Neural progenitor cell (in vitro differentiated cells): Measurements from ENCODE around the gene VDAC2. TPM values are rescaled to one million over a fixed set of nuclear protein-coding genes. Genes with fewer than 3 reads are reported as not detected.
"Not testable (repeated sequence)": the region's sequence is repeated elsewhere in the genome, so short reads cannot be mapped to it uniquely, and the experiment has no call there.

ENCODE experiments used
- DNase-seq: peaks from one replicate; pipeline ENCODE4 v3.0.0-alpha.2; 2016; ENCODE audit warnings: low spot score
- H2AFZ ChIP-seq: fragments of 200-600 bp; sonication (generic); replicated peaks from 2 replicates; pipeline ENCODE4 v1.6.1; 2016; ENCODE audit warnings: antibody characterized with exemption
- H3F3A ChIP-seq: fragments of 200-600 bp; sonication (generic); 2 replicates; pipeline ENCODE4 v1.6.1; 2016; ENCODE audit warnings: antibody characterized with exemption, low read depth
- H3K27ac ChIP-seq: fragments of 200-600 bp; sonication (generic); 2 replicates; pipeline ENCODE4 v1.5.1; 2016; ENCODE audit warnings: mild to moderate bottlenecking
- H3K27me3 ChIP-seq: fragments of 200-600 bp; sonication (generic); 2 replicates; pipeline ENCODE4 v1.6.1; 2016; ENCODE audit warnings: mild to moderate bottlenecking, moderate library complexity
- H3K36me3 ChIP-seq: fragments of 200-600 bp; sonication (generic); 2 replicates; pipeline ENCODE4 v1.5.1; 2016
- H3K4me1 ChIP-seq: fragments of 200-600 bp; sonication (generic); 2 replicates; pipeline ENCODE4 v1.6.1; 2016; ENCODE audit warnings: mixed run types
- H3K4me2 ChIP-seq: fragments of 200-600 bp; sonication (generic); 2 replicates; pipeline ENCODE4 v1.6.1; 2016
- H3K4me3 ChIP-seq: fragments of 200-600 bp; sonication (generic); 2 replicates; pipeline ENCODE4 v1.5.1; 2016
- H3K79me2 ChIP-seq: fragments of 200-600 bp; sonication (generic); 2 replicates; pipeline ENCODE4 v1.6.1; 2016; ENCODE audit warnings: low read depth
- H3K9ac ChIP-seq: fragments of 200-600 bp; sonication (generic); 2 replicates; pipeline ENCODE4 v1.6.1; 2016
- H3K9me3 ChIP-seq: fragments of 200-600 bp; sonication (generic); 2 replicates; pipeline ENCODE4 v1.5.1; 2016; ENCODE audit warnings: low read depth
- H4K20me1 ChIP-seq: fragments of 200-600 bp; sonication (generic); 2 replicates; pipeline ENCODE4 v1.6.1; 2016; ENCODE audit warnings: low read depth
- H3K27ac Mint-ChIP-seq: 3 replicates; pipeline ENCODE4 v1.8.0; 2021; ENCODE audit warnings: mixed read lengths
- H3K27me3 Mint-ChIP-seq: 2 replicates; pipeline ENCODE4 v1.8.0; 2022; ENCODE audit warnings: low read depth, mild to moderate bottlenecking, inconsistent platforms, moderate library complexity, mixed read lengths; ENCODE audit not compliant: insufficient read depth
- H3K36me3 Mint-ChIP-seq: 3 replicates; pipeline ENCODE4 v1.8.0; 2021; ENCODE audit warnings: mixed read lengths
- H3K4me1 Mint-ChIP-seq: 3 replicates; pipeline ENCODE4 v1.8.0; 2021; ENCODE audit warnings: mixed read lengths
- H3K4me3 Mint-ChIP-seq: 3 replicates; pipeline ENCODE4 v1.8.0; 2021; ENCODE audit warnings: mild to moderate bottlenecking, moderate library complexity, mixed read lengths
- H3K9me3 Mint-ChIP-seq: 3 replicates; pipeline ENCODE4 v1.8.0; 2020; ENCODE audit warnings: mixed read lengths
- CTCF ChIP-seq: fragments of 200-600 bp; sonication (generic); IDR thresholded peaks from 2 replicates; pipeline ENCODE4 v1.5.1; 2017; ENCODE audit warnings: antibody characterized with exemption, mild to moderate bottlenecking
- EZH2 ChIP-seq: fragments of 200-600 bp; sonication (generic); IDR thresholded peaks from 2 replicates; pipeline ENCODE4 v1.6.1; 2017; ENCODE audit warnings: antibody characterized with exemption, mild to moderate bottlenecking, moderate library complexity
- EZH2phosphoT487 ChIP-seq: fragments of 200-600 bp; sonication (generic); IDR thresholded peaks from 2 replicates; pipeline ENCODE4 v1.6.1; 2017; ENCODE audit warnings: antibody characterized with exemption
- total RNA-seq: library from RNA; depleted of rRNA; stranded (reverse); fragments of >200 nt; gene quantifications from 2 replicates; pipeline ENCODE4 v1.2.3, GENCODE V29; 2015; ENCODE audit warnings: low replicate concordance

VDAC2 gene
- total RNA-seq, 1 donor from 2014 or later: 341 TPM

GRCh38 chr10:75181073-75181472 is 29.5 kb upstream of the VDAC2 start:
- no peaks in the 10 kb centered on the region for H3K4me1 Mint-ChIP-seq
- no peaks in the 10 kb centered on the region for H3K36me3 ChIP-seq
- H3F3A ChIP-seq: no peaks in the 10 kb centered on the region
- H3K9me3 ChIP-seq: no peaks in the 10 kb centered on the region
- no peak overlapping the region for H3K4me3 Mint-ChIP-seq
- H4K20me1 ChIP-seq: no peaks in the 10 kb centered on the region
- no peak for TF ChIP-seq CTCF
- TF ChIP-seq EZH2: no peak
- no peak for TF ChIP-seq EZH2phosphoT487
- no peak overlapping the region for H2AFZ ChIP-seq
- no peak overlapping the region for H3K27ac Mint-ChIP-seq
- no peak overlapping the region for H3K27ac ChIP-seq
- H3K9ac ChIP-seq: no peak overlapping the region
- H3K4me2 ChIP-seq: no peak overlapping the region
- H3K27me3 Mint-ChIP-seq: no peaks in the 10 kb centered on the region
- H3K9me3 Mint-ChIP-seq: no peaks in the 10 kb centered on the region
- H3K4me3 ChIP-seq: no peak overlapping the region
- no peaks in the 10 kb centered on the region for H3K79me2 ChIP-seq
- H3K4me1 ChIP-seq: no peaks in the 10 kb centered on the region
- no peaks in the 10 kb centered on the region for H3K27me3 ChIP-seq
- DNase-seq: no peak
- H3K36me3 Mint-ChIP-seq: peaks cover 7% of the 10 kb centered on the region

GRCh38 chr10:75186310-75186709 is 24.3 kb upstream of the VDAC2 start:
- no peak overlapping the region for H3K4me3 Mint-ChIP-seq
- DNase-seq: no peak
- no peaks in the 10 kb centered on the region for H3K9me3 Mint-ChIP-seq
- Histone ChIP-seq H3K79me2 (no peaks in the 10 kb centered on the region), H3K27ac (no peak overlapping the region), H2AFZ (no peak overlapping the region), H3F3A (no peaks in the 10 kb centered on the region), H3K4me3 (no peak overlapping the region), H4K20me1 (no peaks in the 10 kb centered on the region), H3K4me1 (no peaks in the 10 kb centered on the region), H3K36me3 (no peaks in the 10 kb centered on the region), H3K4me2 (no peak overlapping the region), H3K9ac (no peak overlapping the region), H3K27me3 (no peaks in the 10 kb centered on the region), H3K9me3 (no peaks in the 10 kb centered on the region)
- H3K27me3 Mint-ChIP-seq: peaks cover 3% of the 10 kb centered on the region
- H3K36me3 Mint-ChIP-seq: peaks cover 4% of the 10 kb centered on the region
- no peak overlapping the region for H3K27ac Mint-ChIP-seq
- TF ChIP-seq EZH2: no peak
- no peak for TF ChIP-seq CTCF
- TF ChIP-seq EZH2phosphoT487: no peak
- no peaks in the 10 kb centered on the region for H3K4me1 Mint-ChIP-seq

GRCh38 chr10:75187961-75188426 is 22.6 kb upstream of the VDAC2 start:
- no peaks in the 10 kb centered on the region for H3K4me1 ChIP-seq
- H3K4me1 Mint-ChIP-seq: no peaks in the 10 kb centered on the region
- H3K4me3 ChIP-seq: no peak overlapping the region
- H3K27me3 ChIP-seq: no peaks in the 10 kb centered on the region
- no peaks in the 10 kb centered on the region for H3K79me2 ChIP-seq
- H3K36me3 Mint-ChIP-seq: peaks cover 3% of the 10 kb centered on the region
- no peak overlapping the region for H3K9ac ChIP-seq
- no peaks in the 10 kb centered on the region for H3F3A ChIP-seq
- peak; percentile 63 for DNase-seq
- no peaks in the 10 kb centered on the region for H3K9me3 ChIP-seq
- TF ChIP-seq EZH2: no peak
- no peak for TF ChIP-seq EZH2phosphoT487
- TF ChIP-seq CTCF: peak; percentile 77
- no peak overlapping the region for H3K4me3 Mint-ChIP-seq
- H2AFZ ChIP-seq: peak overlapping the region; percentile 32
- H3K9me3 Mint-ChIP-seq: no peaks in the 10 kb centered on the region
- no peak overlapping the region for H3K4me2 ChIP-seq
- H3K27ac Mint-ChIP-seq: no peak overlapping the region
- no peak overlapping the region for H3K27ac ChIP-seq
- no peaks in the 10 kb centered on the region for H4K20me1 ChIP-seq
- no peaks in the 10 kb centered on the region for H3K36me3 ChIP-seq
- H3K27me3 Mint-ChIP-seq: peaks cover 4% of the 10 kb centered on the region

- not testable (repeated sequence) for H3K27ac Mint-ChIP-seq, H3K27me3 ChIP-seq, DNase-seq, H3K79me2 ChIP-seq, H3F3A ChIP-seq, H3K9me3 Mint-ChIP-seq, H3K9me3 ChIP-seq, H3K4me2 ChIP-seq, H3K36me3 Mint-ChIP-seq, H4K20me1 ChIP-seq, H3K4me1 Mint-ChIP-seq, H3K27me3 Mint-ChIP-seq, H3K9ac ChIP-seq, H3K4me3 Mint-ChIP-seq, H2AFZ ChIP-seq, H3K4me3 ChIP-seq, H3K27ac ChIP-seq, H3K4me1 ChIP-seq, H3K36me3 ChIP-seq
Observed at GRCh38 chr10:75188522-75188921, 22.1 kb upstream of the VDAC2 start.
